Tibial nerve (tissue), 4 donors: ENCODE results near the gene SCT.

Experiments
- CTCF ChIP-seq, 5 experiments: fragments of 200-600 bp in 3 of 5; fragments of 450-650 bp in 2 of 5; sonication (generic) in 3 of 5; IDR thresholded peaks; one replicate each; pipeline ENCODE4 v1.5.1; 2016 to 2019; ENCODE audit warnings: antibody characterized with exemption in 5 of 5, mild to moderate bottlenecking in 3 of 5, moderate library complexity in 2 of 5
- EP300 ChIP-seq, 2 donors: sonication (generic); formaldehyde crosslinking; IDR thresholded peaks; one replicate each; pipeline ENCODE4 v1.6.1; 2017; ENCODE audit warnings: antibody characterized with exemption in 2 of 2, mild to moderate bottlenecking in 1 of 2

- TF ChIP-seq EP300 (IDR thresholded peaks at IDR 0.05), result no peak
- no peak for TF ChIP-seq CTCF (IDR thresholded peaks at IDR 0.05)
Observed at GRCh38 chr11:601573-602245, 25.3 kb downstream of the SCT start.
